OCI-LY1 (cell line): ENCODE data around the gene EOGT.

Experiments
- H2AFZ ChIP-seq: fragments of 200-600 bp; sonication (generic), shearing (Covaris generic); 2 replicates; pipeline ENCODE4 v1.6.0; 2014; ENCODE audit warnings: antibody characterized with exemption, mild to moderate bottlenecking, low read length
- H3F3A ChIP-seq: fragments of 200-600 bp; sonication (generic), shearing (Covaris generic); 2 replicates; pipeline ENCODE4 v1.6.0; 2014; ENCODE audit warnings: mild to moderate bottlenecking, antibody characterized with exemption, low read length, moderate library complexity; ENCODE audit not compliant: insufficient read depth
- H3K27ac ChIP-seq: fragments of 200-600 bp; sonication (generic); 2 replicates; pipeline ENCODE4 v1.5.1; 2014; ENCODE audit warnings: low read length, mixed run types, mild to moderate bottlenecking, low read depth; ENCODE audit not compliant: poor library complexity, severe bottlenecking
- H3K27me3 ChIP-seq: fragments of 200-600 bp; sonication (generic); 2 replicates; pipeline ENCODE4 v1.6.0; 2014; ENCODE audit warnings: antibody characterized with exemption, mild to moderate bottlenecking, low read length, moderate library complexity; ENCODE audit not compliant: insufficient read depth
- H3K36me3 ChIP-seq: fragments of 200-600 bp; sonication (generic); 2 replicates; pipeline ENCODE4 v1.6.1; 2014; ENCODE audit warnings: mild to moderate bottlenecking, antibody characterized with exemption, low read length, moderate library complexity, mixed read lengths; ENCODE audit not compliant: insufficient read depth
- H3K4me1 ChIP-seq: fragments of 200-600 bp; sonication (generic); 2 replicates; pipeline ENCODE4 v1.5.1; 2014; ENCODE audit warnings: mild to moderate bottlenecking, low read length, moderate library complexity; ENCODE audit not compliant: insufficient read depth, severe bottlenecking
- H3K4me2 ChIP-seq: fragments of 200-600 bp; sonication (generic), shearing (Covaris generic); 2 replicates; pipeline ENCODE4 v1.6.1; 2014; ENCODE audit warnings: low read length
- H3K4me3 ChIP-seq: fragments of 200-600 bp; sonication (generic); 2 replicates; pipeline ENCODE4 v1.5.1; 2014; ENCODE audit warnings: low read length, low read depth, mild to moderate bottlenecking, mixed read lengths; ENCODE audit not compliant: poor library complexity, severe bottlenecking
- H3K79me2 ChIP-seq: fragments of 200-600 bp; shearing (Covaris generic); 2 replicates; pipeline ENCODE4 v1.6.1; 2016; ENCODE audit warnings: mixed run types, low read length, mixed read lengths; ENCODE audit not compliant: insufficient read depth
- H3K9ac ChIP-seq: fragments of 200-600 bp; sonication (generic), shearing (Covaris generic); 2 replicates; pipeline ENCODE4 v1.6.1; 2014; ENCODE audit warnings: mild to moderate bottlenecking, low read length, mixed read lengths
- H3K9me2 ChIP-seq: fragments of 200-600 bp; sonication (generic), shearing (Covaris generic); 2 replicates; pipeline ENCODE4 v1.6.1; 2014; ENCODE audit warnings: low read depth, mild to moderate bottlenecking, low read length, mixed read lengths
- H3K9me3 ChIP-seq: fragments of 200-600 bp; shearing (Covaris generic); 2 replicates; pipeline ENCODE4 v1.6.1; 2014; ENCODE audit warnings: low read length, mixed read lengths
- H4K20me1 ChIP-seq: fragments of 200-600 bp; sonication (generic), shearing (Covaris generic); 2 replicates; pipeline ENCODE4 v1.6.0; 2016; ENCODE audit warnings: mild to moderate bottlenecking, low read length; ENCODE audit not compliant: insufficient read depth
- CTCF ChIP-seq: fragments of 200-600 bp; sonication (generic), shearing (Covaris generic); IDR thresholded peaks from 2 replicates; pipeline ENCODE4 v1.5.1; 2017; ENCODE audit warnings: mild to moderate bottlenecking, antibody characterized with exemption, low read length, moderate library complexity, mixed read lengths
- EZH2 ChIP-seq: fragments of 200-600 bp; sonication (generic), shearing (Covaris generic); IDR thresholded peaks from 2 replicates; pipeline ENCODE4 v1.8.0; 2017; ENCODE audit warnings: borderline replicate concordance, mixed run types, mild to moderate bottlenecking, antibody characterized with exemption, low read length, moderate library complexity, mixed read lengths

The EOGT gene

GRCh38 chr3:69013253-69014021, at the start of gene EOGT:
EOGT (minus strand) TSS chr3:69013684; CDS start chr3:69009846, 3,838 bp downstream.
- H3K79me2 ChIP-seq: no peaks in the 10 kb centered on the region
- TF ChIP-seq CTCF (peak; percentile 64), EZH2 (no peak)
- no peaks in the 10 kb centered on the region for H3K9me3 ChIP-seq
- peaks cover 10% of the 10 kb centered on the region; the same call in 1 of the 2 replicates for H3K36me3 ChIP-seq
- H3K9me2 ChIP-seq: no peaks in the 10 kb centered on the region
- peaks cover 20% of the 10 kb centered on the region for H3K4me1 ChIP-seq
- H2AFZ ChIP-seq: peak within 1 kb of the TSS; percentile 83
- 0 out of 2 replicates have a peak, but pooled peaks cover 3% of the 10 kb centered on the region for H3F3A ChIP-seq
- H3K4me2 ChIP-seq: peak within 1 kb of the TSS; percentile 90
- no peaks in the 10 kb centered on the region for H3K27me3 ChIP-seq
- peak within 1 kb of the TSS; percentile 49 for H3K27ac ChIP-seq
- no peaks in the 10 kb centered on the region for H4K20me1 ChIP-seq
- peak within 1 kb of the TSS; percentile 82 for H3K4me3 ChIP-seq
- peak within 1 kb of the TSS; percentile 93 for H3K9ac ChIP-seq

GRCh38 chr3:69059688-69060087, 46.2 kb upstream of the EOGT start:
- H3K36me3 ChIP-seq: peaks cover 97% of the 10 kb centered on the region
- no peaks in the 10 kb centered on the region for H3F3A ChIP-seq
- no peak overlapping the region for H3K27ac ChIP-seq
- no peak overlapping the region for H3K4me3 ChIP-seq
- no peaks in the 10 kb centered on the region for H3K9me3 ChIP-seq
- H4K20me1 ChIP-seq: no peaks in the 10 kb centered on the region
- no peak overlapping the region for H3K4me2 ChIP-seq
- no peak for TF ChIP-seq EZH2
- no peak for TF ChIP-seq CTCF
- no peaks in the 10 kb centered on the region; the same call in 1 of the 2 replicates for H3K9me2 ChIP-seq
- peaks cover 16% of the 10 kb centered on the region for H3K4me1 ChIP-seq
- H3K9ac ChIP-seq: no peak overlapping the region
- H2AFZ ChIP-seq: no peak overlapping the region
- H3K79me2 ChIP-seq: no peaks in the 10 kb centered on the region
- no peaks in the 10 kb centered on the region for H3K27me3 ChIP-seq

- Histone ChIP-seq H3K4me2 (peak overlapping the region; percentile 20; the same call in 1 of the 2 replicates), H3K27ac (peak overlapping the region; percentile 74), H3K27me3 (no peaks in the 10 kb centered on the region), H3K4me3 (no peak overlapping the region), H2AFZ (no peak overlapping the region), H3F3A (no peaks in the 10 kb centered on the region), H3K9ac (no peak overlapping the region; the same call in 1 of the 2 replicates), H3K36me3 (peaks cover 96% of the 10 kb centered on the region), H3K9me2 (no peaks in the 10 kb centered on the region; the same call in 1 of the 2 replicates), H3K79me2 (no peaks in the 10 kb centered on the region), H3K9me3 (no peaks in the 10 kb centered on the region), H4K20me1 (no peaks in the 10 kb centered on the region), H3K4me1 (peaks cover 16% of the 10 kb centered on the region)
- no peak for TF ChIP-seq CTCF
- no peak for TF ChIP-seq EZH2
These were observed 45.4 kb upstream of the EOGT start for GRCh38 chr3:69058947-69059224.
